Measurements from ENCODE around the gene TCOF1. TPM values are rescaled to one million over a fixed set of nuclear protein-coding genes. Genes with fewer than 3 reads are reported as not detected.

Gene TCOF1
- total RNA-seq, 1 donor from 2014 or later, result 47.5 TPM

- no peak overlapping the region for H3K27ac Mint-ChIP-seq (ENCODE audit: unreplicated experiment)
- no peak overlapping the region for H3K4me3 Mint-ChIP-seq (ENCODE audit: unreplicated experiment)
- no peak for FAIRE-seq
Measured at GRCh38 chr5:150326707-150327106, 30.8 kb upstream of the TCOF1 start.

DNA sequence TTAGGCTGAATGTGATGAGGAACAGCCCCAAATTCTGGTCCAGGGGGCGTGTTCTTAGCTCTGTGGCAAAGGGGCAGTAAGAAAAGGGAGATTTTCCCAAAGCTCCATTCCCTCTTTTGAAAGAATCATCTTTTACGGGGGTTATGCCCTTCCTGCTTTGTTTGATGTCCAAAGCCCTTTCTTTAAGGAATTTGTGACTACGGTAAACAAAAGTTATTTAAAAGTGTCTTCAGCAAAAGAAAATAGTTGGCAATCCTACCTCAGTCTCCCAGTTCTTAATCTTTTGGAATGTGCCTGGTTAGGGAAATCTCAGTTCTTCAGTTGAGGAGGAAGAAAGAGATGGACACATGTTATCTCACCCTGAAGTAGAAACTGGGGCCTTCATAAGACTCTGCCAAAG is 30.4 kb upstream of the TCOF1 start:
- H3K9me3 Mint-ChIP-seq (ENCODE audit: unreplicated experiment), result no peaks in the 10 kb centered on the region
- no peak overlapping the region for H3K4me2 ChIP-seq (ENCODE audit: low read length)

More at GRCh38 chr5:150326707-150327106, 30.8 kb upstream of the TCOF1 start:
- Mint-ChIP-seq H3K4me1 (ENCODE audit: low read depth, unreplicated experiment) (peaks cover 13% of the 10 kb centered on the region), H3K9me3 (ENCODE audit: unreplicated experiment) (no peaks in the 10 kb centered on the region), H3K36me3 (ENCODE audit: low read depth, unreplicated experiment) (no peaks in the 10 kb centered on the region), H3K27me3 (ENCODE audit: low read depth, unreplicated experiment) (peaks cover 12% of the 10 kb centered on the region)
- Histone ChIP-seq H3K9ac (ENCODE audit: low read length) (no peak overlapping the region), H3K27me3 (ENCODE audit: insufficient read depth, low read length) (no peaks in the 10 kb centered on the region), H3K4me3 (ENCODE audit: insufficient read depth, low read depth, low read length) (no peak overlapping the region), H3K27ac (ENCODE audit: low read depth, low read length) (no peak overlapping the region), H3K36me3 (ENCODE audit: insufficient read depth, low read length) (no peaks in the 10 kb centered on the region), H3K79me2 (ENCODE audit: insufficient read depth, low read length) (no peaks in the 10 kb centered on the region), H3K4me2 (ENCODE audit: low read length) (no peak overlapping the region), H2AFZ (ENCODE audit: low read depth, low read length) (no peak overlapping the region), H3K4me1 (ENCODE audit: insufficient read depth, low read length) (no peaks in the 10 kb centered on the region), H3K9me3 (ENCODE audit: insufficient read depth, low read depth, low read length) (no peaks in the 10 kb centered on the region), H4K20me1 (ENCODE audit: insufficient read depth, low read length) (no peaks in the 10 kb centered on the region)
- no peak for DNase-seq (ENCODE audit: low read depth)
- TF ChIP-seq EZH2 (IDR thresholded peaks at IDR 0.05; ENCODE audit: insufficient read depth, low read length) (no peak), CTCF (IDR thresholded peaks at IDR 0.05; ENCODE audit: insufficient read depth, low read depth, low read length) (no peak)

More for the DNA sequence above, 30.4 kb upstream of the TCOF1 start:
- Mint-ChIP-seq H3K27me3 (ENCODE audit: low read depth, unreplicated experiment) (peaks cover 12% of the 10 kb centered on the region), H3K36me3 (ENCODE audit: low read depth, unreplicated experiment) (no peaks in the 10 kb centered on the region), H3K27ac (ENCODE audit: unreplicated experiment) (no peak overlapping the region), H3K4me3 (ENCODE audit: unreplicated experiment) (no peak overlapping the region), H3K4me1 (ENCODE audit: low read depth, unreplicated experiment) (peaks cover 10% of the 10 kb centered on the region)
- Histone ChIP-seq H3K27ac (ENCODE audit: low read depth, low read length) (no peak overlapping the region), H3K79me2 (ENCODE audit: insufficient read depth, low read length) (no peaks in the 10 kb centered on the region), H3K9ac (ENCODE audit: low read length) (no peak overlapping the region), H3K27me3 (ENCODE audit: insufficient read depth, low read length) (no peaks in the 10 kb centered on the region), H3K9me3 (ENCODE audit: insufficient read depth, low read depth, low read length) (no peaks in the 10 kb centered on the region), H4K20me1 (ENCODE audit: insufficient read depth, low read length) (no peaks in the 10 kb centered on the region), H3K36me3 (ENCODE audit: insufficient read depth, low read length) (no peaks in the 10 kb centered on the region), H3K4me3 (ENCODE audit: insufficient read depth, low read depth, low read length) (no peak overlapping the region), H2AFZ (ENCODE audit: low read depth, low read length) (no peak overlapping the region), H3K4me1 (ENCODE audit: insufficient read depth, low read length) (no peaks in the 10 kb centered on the region)
- DNase-seq (ENCODE audit: low read depth), result no peak
- no peak for FAIRE-seq
- no peak for TF ChIP-seq CTCF (IDR thresholded peaks at IDR 0.05; ENCODE audit: insufficient read depth, low read depth, low read length)
- no peak for TF ChIP-seq EZH2 (IDR thresholded peaks at IDR 0.05; ENCODE audit: insufficient read depth, low read length)
